ENCODE results near the gene RAB27A.

- no peak for TF ChIP-seq CTCF (optimal IDR thresholded peaks at IDR 0.05 in 1 of 3, IDR thresholded peaks at IDR 0.05 in 1 of 3, conservative IDR thresholded peaks at IDR 0.05 in 1 of 3; ENCODE audit: extremely low read depth in 1 of 3, insufficient read depth in 2 of 3, low read length in 3 of 3)
- no peak for TF ChIP-seq EZH2 (IDR thresholded peaks at IDR 0.05; ENCODE audit: low read length)
Measured at GRCh38 chr15:55195996-55196395, 93.6 kb downstream of the RAB27A start.
